GM21529 (cell line): ENCODE data around the gene B2M.
"Not testable (repeated sequence)": the region's sequence is repeated elsewhere in the genome, so short reads cannot be mapped to it uniquely, and the experiment has no call there.

Experiments
- ATAC-seq: cut with Tn5 transposase; IDR thresholded peaks from one replicate; pipeline ENCODE4 v1.9.1; 2021; ENCODE audit not compliant: unreplicated experiment

B2M gene

GRCh38 chr15:44711096-44711742 lies at the start of gene B2M, which contains the start of gene PATL2:
B2M (plus strand) TSS chr15:44711517; CDS start chr15:44711547, 30 bp downstream.
PATL2 (minus strand) TSS chr15:44711323; CDS start chr15:44676490, 34,833 bp downstream.
- peak; percentile 85 for ATAC-seq

GRCh38 chr15:44661576-44661975 lies 49.7 kb upstream of the B2M start:
- ATAC-seq, result no peak

DNA sequence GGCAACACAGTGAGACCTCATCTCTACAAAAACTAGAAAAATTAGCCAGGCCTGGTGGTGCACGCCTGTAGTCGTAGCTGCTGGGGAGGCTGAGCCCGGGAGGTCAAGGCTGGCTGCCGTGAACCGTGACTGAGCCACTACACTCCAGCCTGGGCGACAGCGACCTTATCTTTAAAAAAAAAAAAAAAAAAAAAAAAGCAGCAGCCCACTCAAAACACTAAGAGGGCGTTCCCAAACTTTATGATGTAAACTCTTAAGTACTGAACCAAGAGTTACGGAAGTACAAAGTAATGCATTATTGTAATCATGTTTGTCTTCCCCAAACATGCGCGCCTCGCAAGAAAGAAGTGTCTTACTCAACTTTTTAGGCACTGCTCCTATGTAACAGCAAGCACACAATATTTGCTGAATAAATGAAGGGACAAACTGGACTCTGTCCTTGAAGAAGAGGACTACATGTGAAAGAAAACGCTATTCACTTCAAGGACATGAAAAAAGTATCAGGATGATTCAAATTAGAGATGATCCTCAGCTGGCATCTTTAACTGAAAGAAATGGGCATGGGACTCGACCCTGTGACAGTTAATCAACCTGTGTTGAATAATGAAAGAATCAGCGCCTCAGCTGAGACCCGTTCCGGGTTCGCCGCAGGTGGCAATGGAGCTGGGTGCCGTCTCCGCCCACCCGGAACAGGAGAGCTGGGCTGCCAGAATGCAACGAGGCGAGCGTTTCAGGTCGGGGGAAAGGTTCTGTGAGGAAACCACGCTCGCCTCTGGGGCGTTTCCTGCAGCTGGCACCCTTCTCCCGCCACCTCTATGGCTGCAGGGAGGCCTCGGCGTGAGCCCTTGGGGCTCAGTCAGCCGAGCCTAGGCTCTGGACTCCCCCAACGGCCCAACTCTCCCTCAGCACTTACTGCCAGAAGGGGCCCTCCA lies 48.6 kb upstream of the B2M start:
- ATAC-seq, result peak; percentile 45

- peak; percentile 73 for ATAC-seq
These were observed 47.7 kb upstream of the B2M start, which contains the start of gene SPG11 for GRCh38 chr15:44663410-44664308. SPG11 (minus strand) TSS chr15:44663662; CDS start chr15:44663647, 15 bp downstream.

GRCh38 chr15:44666210-44667038 lies 44.9 kb upstream of the B2M start:
- peak; percentile 27 for ATAC-seq

- ATAC-seq, result no peak
These were observed 44.3 kb upstream of the B2M start for GRCh38 chr15:44667039-44667360.

DNA sequence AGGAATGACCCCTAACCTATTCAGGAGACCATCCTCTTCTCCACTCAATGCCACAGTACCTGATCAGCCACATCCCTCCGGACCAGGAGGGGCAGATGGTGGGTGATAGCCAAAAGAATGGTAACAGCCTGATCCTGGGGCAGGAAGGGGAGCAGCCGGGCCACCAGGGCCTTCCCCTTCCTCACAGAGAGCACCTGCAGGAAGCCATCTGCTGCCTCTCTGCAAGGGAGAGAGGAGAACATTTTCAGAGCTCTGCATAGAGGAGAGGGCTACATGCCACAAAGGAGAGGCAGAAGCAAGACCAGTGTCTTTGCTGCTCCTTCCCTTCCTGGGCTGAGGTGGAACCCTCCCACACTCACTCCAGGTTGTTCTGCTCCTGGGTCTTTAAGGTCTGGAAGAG lies 42.4 kb upstream of the B2M start:
- ATAC-seq, result no peak

DNA sequence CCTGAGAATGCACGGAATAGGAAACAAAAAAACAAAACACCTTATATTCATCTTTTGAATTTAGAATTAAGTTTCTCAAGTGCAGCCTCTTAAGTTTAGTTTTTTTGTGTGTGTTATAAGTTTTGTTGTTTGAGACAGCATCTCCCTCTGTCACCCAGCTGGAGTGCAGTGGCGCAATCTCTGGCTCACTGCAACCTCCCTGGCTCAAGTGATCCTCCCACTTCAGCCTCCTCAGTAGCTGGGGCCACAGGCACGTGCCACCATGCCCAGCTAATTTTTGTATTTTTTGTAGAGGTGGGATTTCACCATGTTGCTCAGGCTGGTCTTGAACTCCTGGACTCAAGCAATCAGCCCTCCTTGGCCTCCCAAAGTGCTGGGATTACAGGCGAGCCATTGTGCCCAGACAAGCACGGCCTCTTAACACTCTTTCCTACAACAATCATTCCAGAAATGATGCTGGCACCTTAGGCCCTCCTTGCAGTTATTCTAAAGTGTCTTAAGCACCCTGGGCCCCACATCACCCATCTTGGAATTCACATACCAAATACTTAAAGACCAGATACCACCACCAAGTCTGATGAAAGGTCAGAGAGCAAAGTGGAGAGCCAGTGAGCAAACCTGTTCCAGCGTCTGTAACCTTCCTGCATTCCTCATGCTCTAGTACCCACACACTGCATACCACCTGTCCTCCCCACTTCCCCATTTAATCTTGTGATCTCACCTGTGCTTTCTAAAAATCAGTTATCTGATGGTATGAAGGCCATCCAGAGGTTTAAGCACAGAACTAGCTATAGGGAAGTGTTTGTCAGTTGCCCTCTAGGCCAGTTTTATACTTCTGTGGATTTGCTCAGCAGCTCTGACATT lies 41.0 kb upstream of the B2M start:
- ATAC-seq, result no peak

GRCh38 chr15:44673639-44674038 lies 37.7 kb upstream of the B2M start:
- ATAC-seq, result no peak

GRCh38 chr15:44675911-44676310 lies 35.4 kb upstream of the B2M start:
- no peak for ATAC-seq

- ATAC-seq, result peak; percentile 40
These were observed 34.6 kb upstream of the B2M start for GRCh38 chr15:44676676-44677075.

GRCh38 chr15:44682211-44682610 lies 29.1 kb upstream of the B2M start:
- ATAC-seq, result no peak

DNA sequence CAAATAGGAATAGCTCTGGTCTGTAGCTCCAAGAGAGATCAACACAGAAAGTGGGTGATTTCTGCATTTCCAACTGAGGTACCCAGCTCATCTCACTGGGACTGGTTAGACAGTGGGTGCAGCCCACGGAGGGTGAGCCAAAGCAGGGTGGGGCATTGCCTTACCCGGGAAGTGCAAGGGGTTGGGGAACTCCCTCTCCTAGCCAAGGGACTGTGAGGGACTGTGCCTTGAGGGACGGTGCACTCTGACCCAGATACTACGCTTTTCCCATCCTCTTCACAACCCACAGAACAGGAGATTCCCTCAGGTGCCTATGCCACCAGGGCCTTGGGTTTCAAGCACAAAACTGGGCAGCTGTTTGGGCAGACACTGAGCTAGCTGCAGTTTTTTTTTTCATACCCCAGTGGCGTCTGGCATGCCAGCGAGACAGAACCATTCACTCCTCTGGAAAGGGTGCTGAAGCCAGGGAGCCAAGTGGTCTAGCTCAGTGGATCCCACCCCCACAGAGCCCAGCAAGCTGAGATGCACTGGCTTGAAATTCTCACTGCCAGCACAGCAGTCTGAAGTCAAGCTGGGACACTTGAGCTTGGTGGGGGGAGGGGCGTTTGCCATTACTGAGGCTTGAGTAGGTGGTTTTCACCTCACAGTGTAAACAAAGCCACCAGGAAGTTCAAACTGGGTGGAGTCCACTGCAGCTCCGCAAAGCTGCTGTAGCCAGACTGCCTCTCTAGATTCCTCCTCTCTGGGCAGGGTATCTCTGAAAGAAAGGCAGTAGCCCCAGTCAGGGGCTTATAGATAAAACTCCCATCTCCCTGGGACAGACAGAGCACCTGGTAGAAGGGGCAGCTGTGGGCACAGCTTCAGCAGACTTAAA lies 28.3 kb upstream of the B2M start:
- ATAC-seq, result not testable (repeated sequence)

DNA sequence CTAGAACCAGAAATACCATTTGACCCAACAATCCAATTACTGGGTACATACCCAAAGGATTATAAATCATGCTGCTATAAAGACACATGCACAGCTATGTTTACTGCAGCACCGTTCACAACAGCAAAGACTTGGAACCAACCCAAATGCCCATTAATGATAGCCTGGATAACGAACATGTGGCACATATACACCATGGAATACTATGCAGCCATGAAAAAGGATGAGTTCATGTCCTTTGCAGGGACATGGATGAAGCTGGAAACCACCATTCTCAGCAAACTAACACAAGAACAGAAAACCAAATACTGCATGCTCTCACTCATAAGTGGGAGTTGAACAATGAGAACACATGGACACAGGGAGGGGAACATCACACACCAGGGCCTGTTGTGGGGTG lies 22.0 kb upstream of the B2M start:
- not testable (repeated sequence) for ATAC-seq

GRCh38 chr15:44690245-44690644 lies 21.1 kb upstream of the B2M start:
- not testable (repeated sequence) for ATAC-seq

- ATAC-seq, result no peak
These were observed 18.7 kb upstream of the B2M start for GRCh38 chr15:44692659-44693058.

- no peak for ATAC-seq
These were observed 16.9 kb upstream of the B2M start for GRCh38 chr15:44694416-44694815.

DNA sequence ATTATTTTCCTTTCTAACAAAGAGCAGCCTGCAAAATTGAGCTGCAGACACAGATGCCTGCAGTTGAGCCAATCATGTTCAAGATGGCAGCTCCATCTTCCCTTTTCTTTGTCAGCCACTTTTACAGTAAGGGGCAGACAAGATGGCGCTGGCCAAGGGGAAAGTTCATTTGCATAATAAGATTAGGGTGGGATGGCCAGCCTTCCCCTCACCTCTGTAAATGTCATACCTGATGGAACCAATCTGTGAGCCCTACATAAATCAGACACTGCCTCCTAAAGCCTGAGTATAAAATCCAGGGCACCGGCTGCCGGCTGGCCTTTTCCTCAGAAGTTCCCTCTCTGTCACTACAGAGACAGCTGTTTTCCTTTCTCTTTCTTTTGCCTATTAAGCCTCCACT lies 16.0 kb upstream of the B2M start:
- no peak for ATAC-seq
